Measurements from ENCODE around the gene DISP3. TPM values are rescaled to one million over a fixed set of nuclear protein-coding genes. Genes with fewer than 3 reads are reported as not detected.

The DISP3 gene
- total RNA-seq, 1 donor from 2014 or later = 179 TPM

DNA sequence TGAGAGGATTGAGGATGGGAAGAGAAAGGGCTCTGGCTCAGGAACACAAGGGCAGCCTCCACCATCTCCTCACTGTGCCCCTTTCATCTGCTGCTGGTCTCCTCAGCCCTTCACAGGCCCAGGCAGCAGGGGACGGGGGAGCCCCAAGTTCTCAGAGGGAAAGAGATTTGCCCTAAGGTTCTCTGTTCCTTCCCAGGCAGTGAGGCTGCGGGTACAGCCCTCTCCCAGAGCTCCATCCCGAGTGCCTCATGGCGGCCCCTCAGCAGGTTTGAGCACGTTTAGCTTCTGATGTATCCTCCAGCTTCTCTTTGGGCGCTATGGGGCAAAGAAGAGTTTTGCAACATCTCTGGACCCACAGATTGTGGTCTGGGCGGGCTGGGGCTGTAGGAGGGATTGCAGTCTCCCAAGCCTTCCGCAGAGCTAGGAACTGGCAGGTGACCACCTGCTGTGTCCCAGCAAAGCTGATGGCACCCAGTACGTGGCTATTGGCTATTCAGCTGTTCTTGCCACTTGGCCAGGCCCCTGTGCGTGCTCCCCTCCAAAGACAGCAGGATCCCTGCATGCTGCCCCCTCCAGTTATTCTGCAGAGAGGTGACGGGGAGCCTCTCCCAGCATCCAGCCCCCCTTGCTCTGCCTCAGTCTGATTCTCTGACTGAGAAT is 10.1 kb downstream of the DISP3 start:
- Mint-ChIP-seq H3K27ac (ENCODE audit: unreplicated experiment) (no peak overlapping the region), H3K9me3 (ENCODE audit: unreplicated experiment) (peaks cover 4% of the 10 kb centered on the region), H3K4me3 (ENCODE audit: unreplicated experiment) (no peak overlapping the region), H3K27me3 (ENCODE audit: unreplicated experiment) (peaks cover 6% of the 10 kb centered on the region), H3K36me3 (ENCODE audit: unreplicated experiment) (no peaks in the 10 kb centered on the region), H3K4me1 (ENCODE audit: low read depth, unreplicated experiment) (peaks cover 38% of the 10 kb centered on the region)
- DNase-seq = no peak
- TF ChIP-seq, protein P1, sequence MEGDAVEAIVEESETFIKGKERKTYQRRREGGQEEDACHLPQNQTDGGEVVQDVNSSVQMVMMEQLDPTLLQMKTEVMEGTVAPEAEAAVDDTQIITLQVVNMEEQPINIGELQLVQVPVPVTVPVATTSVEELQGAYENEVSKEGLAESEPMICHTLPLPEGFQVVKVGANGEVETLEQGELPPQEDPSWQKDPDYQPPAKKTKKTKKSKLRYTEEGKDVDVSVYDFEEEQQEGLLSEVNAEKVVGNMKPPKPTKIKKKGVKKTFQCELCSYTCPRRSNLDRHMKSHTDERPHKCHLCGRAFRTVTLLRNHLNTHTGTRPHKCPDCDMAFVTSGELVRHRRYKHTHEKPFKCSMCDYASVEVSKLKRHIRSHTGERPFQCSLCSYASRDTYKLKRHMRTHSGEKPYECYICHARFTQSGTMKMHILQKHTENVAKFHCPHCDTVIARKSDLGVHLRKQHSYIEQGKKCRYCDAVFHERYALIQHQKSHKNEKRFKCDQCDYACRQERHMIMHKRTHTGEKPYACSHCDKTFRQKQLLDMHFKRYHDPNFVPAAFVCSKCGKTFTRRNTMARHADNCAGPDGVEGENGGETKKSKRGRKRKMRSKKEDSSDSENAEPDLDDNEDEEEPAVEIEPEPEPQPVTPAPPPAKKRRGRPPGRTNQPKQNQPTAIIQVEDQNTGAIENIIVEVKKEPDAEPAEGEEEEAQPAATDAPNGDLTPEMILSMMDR (IDR thresholded peaks at IDR 0.05; ENCODE audit: partially characterized antibody, unreplicated experiment) = no peak

DNA sequence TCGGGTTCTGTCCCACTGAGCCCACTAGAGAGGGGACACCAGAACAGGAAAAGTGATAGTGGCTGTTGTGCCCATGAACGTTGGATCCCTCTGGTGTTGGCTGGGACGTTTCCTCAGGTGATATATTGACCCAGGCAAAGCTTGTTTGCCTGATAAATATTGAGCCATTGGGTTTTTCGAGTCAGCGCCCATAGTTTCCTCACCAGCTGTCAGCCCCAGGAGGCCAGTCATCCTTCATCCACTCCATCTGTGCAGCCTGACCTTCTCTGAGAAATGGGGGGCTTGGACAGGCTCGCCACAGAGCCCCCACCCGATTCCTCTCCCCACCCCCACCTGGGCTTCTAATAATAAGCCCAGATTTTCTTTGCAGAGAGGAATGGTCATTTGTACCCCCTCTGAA is 13.3 kb downstream of the DISP3 start:
- Mint-ChIP-seq H3K27ac (ENCODE audit: unreplicated experiment) (no peak overlapping the region), H3K4me3 (ENCODE audit: unreplicated experiment) (no peak overlapping the region), H3K36me3 (ENCODE audit: unreplicated experiment) (no peaks in the 10 kb centered on the region), H3K4me1 (ENCODE audit: low read depth, unreplicated experiment) (peaks cover 24% of the 10 kb centered on the region), H3K27me3 (ENCODE audit: unreplicated experiment) (peaks cover 5% of the 10 kb centered on the region), H3K9me3 (ENCODE audit: unreplicated experiment) (peaks cover 6% of the 10 kb centered on the region)
- DNase-seq = no peak
- TF ChIP-seq, protein P1 (IDR thresholded peaks at IDR 0.05; ENCODE audit: partially characterized antibody, unreplicated experiment) = no peak

DNA sequence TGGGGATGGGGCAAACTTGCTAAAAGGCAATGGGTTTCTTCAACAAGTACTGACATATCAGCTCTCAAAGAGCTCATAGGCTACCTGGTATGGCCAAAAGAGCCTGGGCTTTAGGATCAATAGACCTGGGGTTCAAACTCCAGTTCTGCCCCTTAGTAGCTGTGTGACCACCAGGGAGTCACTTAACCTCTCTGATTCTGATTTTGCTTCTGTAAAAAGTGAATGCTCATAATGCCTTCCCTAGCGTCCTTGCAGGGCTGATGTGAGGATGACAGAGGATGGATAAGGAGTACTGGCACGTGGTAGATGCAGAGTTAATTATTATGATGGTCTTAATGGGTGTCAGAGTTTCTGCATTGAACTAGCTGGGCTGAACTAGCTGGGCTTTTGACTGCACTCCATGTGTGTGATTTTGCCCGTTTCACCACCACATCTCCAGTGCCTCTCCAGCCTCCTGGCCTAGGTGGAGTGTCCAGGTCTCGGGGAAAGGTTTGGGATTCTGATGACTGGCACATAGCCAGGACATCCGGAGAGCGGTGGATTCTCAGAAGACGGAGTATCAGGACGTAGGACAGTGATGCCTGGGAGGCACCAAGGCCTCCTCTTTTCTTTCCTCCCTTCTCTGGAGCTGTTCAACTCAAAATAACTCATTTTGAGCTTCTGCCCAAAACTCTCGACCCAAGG is 15.2 kb downstream of the DISP3 start:
- no peaks in the 10 kb centered on the region for H3K36me3 Mint-ChIP-seq (ENCODE audit: unreplicated experiment)
- H3K4me3 Mint-ChIP-seq (ENCODE audit: unreplicated experiment) = no peak overlapping the region
- DNase-seq = no peak
- peaks cover 8% of the 10 kb centered on the region for H3K9me3 Mint-ChIP-seq (ENCODE audit: unreplicated experiment)
- TF ChIP-seq, protein P1 (IDR thresholded peaks at IDR 0.05; ENCODE audit: partially characterized antibody, unreplicated experiment) = no peak
- peaks cover 5% of the 10 kb centered on the region for H3K27me3 Mint-ChIP-seq (ENCODE audit: unreplicated experiment)
- H3K27ac Mint-ChIP-seq (ENCODE audit: unreplicated experiment) = no peak overlapping the region
- H3K4me1 Mint-ChIP-seq (ENCODE audit: low read depth, unreplicated experiment) = peaks cover 30% of the 10 kb centered on the region

DNA sequence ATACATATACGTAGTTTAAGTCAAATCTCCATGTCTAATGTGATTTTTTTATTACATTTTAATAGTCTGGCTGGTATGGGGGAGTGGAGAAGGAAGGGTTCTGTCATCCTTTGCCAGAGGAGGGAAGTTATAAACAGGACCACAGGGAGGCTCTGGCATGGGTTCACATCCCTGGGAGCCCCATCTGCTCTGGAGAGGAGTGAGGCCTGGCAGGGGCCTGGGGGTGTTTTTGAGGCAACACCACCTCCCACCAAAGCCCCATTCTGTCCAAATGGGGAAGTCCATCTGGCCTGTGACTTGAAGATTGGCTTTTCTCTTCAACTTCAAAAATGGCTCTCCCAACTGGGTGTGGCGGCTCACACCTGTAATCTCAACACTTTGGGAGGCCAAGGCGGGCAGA is 15.8 kb downstream of the DISP3 start:
- Mint-ChIP-seq H3K27me3 (ENCODE audit: unreplicated experiment) (peaks cover 5% of the 10 kb centered on the region), H3K4me1 (ENCODE audit: low read depth, unreplicated experiment) (peaks cover 32% of the 10 kb centered on the region), H3K36me3 (ENCODE audit: unreplicated experiment) (no peaks in the 10 kb centered on the region), H3K4me3 (ENCODE audit: unreplicated experiment) (no peak overlapping the region), H3K27ac (ENCODE audit: unreplicated experiment) (peak overlapping the region; percentile 33), H3K9me3 (ENCODE audit: unreplicated experiment) (peaks cover 10% of the 10 kb centered on the region)
- DNase-seq = no peak
- TF ChIP-seq, protein P1 (IDR thresholded peaks at IDR 0.05; ENCODE audit: partially characterized antibody, unreplicated experiment) = no peak

DNA sequence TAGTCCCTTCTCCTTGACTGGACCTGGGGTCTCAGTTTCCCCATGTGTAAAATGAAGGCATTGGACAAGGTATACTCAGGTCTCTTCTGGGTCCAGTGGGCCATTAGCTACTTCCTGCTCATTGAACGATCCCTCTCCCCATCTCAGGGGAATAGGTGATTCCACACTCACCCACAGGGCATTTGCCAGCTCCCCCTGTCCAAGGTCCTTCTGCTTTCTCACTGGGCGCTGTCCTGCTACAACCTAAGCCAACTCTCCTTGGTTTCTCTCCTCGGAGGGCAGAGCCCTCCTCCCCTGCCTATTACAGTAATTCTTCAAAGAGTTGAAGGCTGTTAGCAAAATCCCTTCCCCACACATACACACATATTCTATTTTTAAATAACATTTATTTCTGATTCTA is 16.6 kb downstream of the DISP3 start:
- peaks cover 10% of the 10 kb centered on the region for H3K9me3 Mint-ChIP-seq (ENCODE audit: unreplicated experiment)
- H3K27ac Mint-ChIP-seq (ENCODE audit: unreplicated experiment) = no peak overlapping the region
- DNase-seq = no peak
- H3K4me1 Mint-ChIP-seq (ENCODE audit: low read depth, unreplicated experiment) = peaks cover 34% of the 10 kb centered on the region
- peaks cover 4% of the 10 kb centered on the region for H3K36me3 Mint-ChIP-seq (ENCODE audit: unreplicated experiment)
- H3K27me3 Mint-ChIP-seq (ENCODE audit: unreplicated experiment) = peaks cover 7% of the 10 kb centered on the region
- no peak overlapping the region for H3K4me3 Mint-ChIP-seq (ENCODE audit: unreplicated experiment)
- TF ChIP-seq, protein P1 (IDR thresholded peaks at IDR 0.05; ENCODE audit: partially characterized antibody, unreplicated experiment) = no peak
